ENCODE results near the gene PAGE2. TPM values are rescaled to one million over a fixed set of nuclear protein-coding genes. Genes with fewer than 3 reads are reported as not detected.
"Not testable (repeated sequence)": the region's sequence is repeated elsewhere in the genome, so short reads cannot be mapped to it uniquely, and the experiment has no call there.

Gene PAGE2, protein sequence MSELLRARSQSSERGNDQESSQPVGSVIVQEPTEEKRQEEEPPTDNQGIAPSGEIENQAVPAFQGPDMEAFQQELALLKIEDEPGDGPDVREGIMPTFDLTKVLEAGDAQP
- polyA plus RNA-seq (2013): 0.11 TPM in 1 of 2 replicates, not detected in the other

DNA sequence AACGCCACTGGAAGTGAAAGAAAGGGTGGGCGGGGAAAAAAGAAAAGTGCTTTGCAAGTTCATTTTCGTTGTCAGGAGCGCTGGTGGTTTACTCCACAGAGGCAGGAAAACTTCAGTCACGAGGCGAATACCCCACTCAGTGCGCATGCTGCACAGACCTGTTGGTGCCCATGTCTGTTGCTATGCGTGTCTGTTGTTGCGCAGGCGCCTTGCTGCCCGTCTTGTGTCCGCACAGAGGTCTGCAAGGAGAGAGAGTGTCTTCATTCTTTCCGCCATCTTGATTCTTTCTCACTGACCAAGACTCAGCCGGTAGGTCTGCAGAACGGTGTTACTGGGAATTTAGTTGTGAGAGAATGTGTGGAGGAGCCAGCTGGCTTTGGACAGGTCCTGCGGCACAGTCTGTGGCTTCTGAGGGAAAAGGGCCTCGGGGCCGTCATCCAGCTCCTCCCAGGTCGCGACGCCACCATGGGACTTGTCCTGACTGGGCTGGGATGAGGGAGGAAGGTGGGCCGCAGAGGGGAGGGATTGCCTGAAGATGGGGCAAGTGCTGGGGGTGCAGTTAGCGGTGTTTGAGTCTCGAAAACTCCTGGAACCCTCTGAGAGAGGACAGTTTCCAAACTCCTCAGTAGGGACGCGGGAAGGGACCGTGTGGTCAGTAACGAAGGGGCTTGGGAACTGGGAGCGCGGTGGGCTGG is at the start of gene PAGE2:
Gene PAGE2 (plus strand): TSS at position 224 of the 695 bp plus-strand sequence. CDS start 1,003 bp downstream, outside the sequence.
- H2BK120ac ChIP-seq (ENCODE audit: insufficient read depth, low read length, poor library complexity): no peak within 1 kb of the TSS
- no peak within 1 kb of the TSS for H3K4me2 ChIP-seq (ENCODE audit: low read length)
- no peak within 1 kb of the TSS for H2BK5ac ChIP-seq (ENCODE audit: low read depth, low read length, poor library complexity)
- no peak within 1 kb of the TSS for H4K91ac ChIP-seq (ENCODE audit: low read depth, low read length)
- H2BK12ac ChIP-seq (ENCODE audit: low read length): no peak within 1 kb of the TSS
- no peak within 1 kb of the TSS for H3K27ac ChIP-seq (ENCODE audit: low read depth, low read length)
- peak in 1 of 2 donors; percentile 4 for DNase-seq
- H3K79me2 ChIP-seq (ENCODE audit: control insufficient read depth, insufficient read depth, low read length, poor library complexity): no peaks in the 10 kb centered on the region
- H3K18ac ChIP-seq (ENCODE audit: low read length): no peak within 1 kb of the TSS
- H3K79me1 ChIP-seq (ENCODE audit: low read length): no peaks in the 10 kb centered on the region
- H3K4ac ChIP-seq (ENCODE audit: low read depth, low read length): no peak within 1 kb of the TSS
- H3K9me3 ChIP-seq (ENCODE audit: insufficient read depth, low read depth, low read length): peaks cover 4% of the 10 kb centered on the region
- no peak within 1 kb of the TSS for H2AK5ac ChIP-seq (ENCODE audit: low read length)
- WGBS (ENCODE audit: extremely low coverage, insufficient coverage, insufficient read length): no CpG with 5 or more reads among the region's 30 CpGs
- no peak within 1 kb of the TSS for H3K14ac ChIP-seq (ENCODE audit: low read length)
- H3K27me3 ChIP-seq (ENCODE audit: insufficient read depth, low read length): no peaks in the 10 kb centered on the region
- no peak within 1 kb of the TSS for H4K8ac ChIP-seq (ENCODE audit: low read depth, low read length)
- no peak within 1 kb of the TSS for H2AFZ ChIP-seq (ENCODE audit: insufficient read depth, low read length, poor library complexity)
- H3K36me3 ChIP-seq (ENCODE audit: control insufficient read depth in 1 of 2, insufficient read depth in 2 of 2, low read length in 2 of 2): no peaks in the 10 kb centered on the region
- H3K4me3 ChIP-seq (ENCODE audit: low read depth, low read length): no peak within 1 kb of the TSS
- H3K23ac ChIP-seq (ENCODE audit: low read length): no peak within 1 kb of the TSS
- H3K9ac ChIP-seq (ENCODE audit: low read length): no peak within 1 kb of the TSS
- H3K4me1 ChIP-seq (ENCODE audit: control insufficient read depth in 1 of 2, insufficient read depth in 2 of 2, low read length in 2 of 2): no peaks in the 10 kb centered on the region
- H4K12ac ChIP-seq (ENCODE audit: low read depth, low read length): no peak within 1 kb of the TSS

DNA sequence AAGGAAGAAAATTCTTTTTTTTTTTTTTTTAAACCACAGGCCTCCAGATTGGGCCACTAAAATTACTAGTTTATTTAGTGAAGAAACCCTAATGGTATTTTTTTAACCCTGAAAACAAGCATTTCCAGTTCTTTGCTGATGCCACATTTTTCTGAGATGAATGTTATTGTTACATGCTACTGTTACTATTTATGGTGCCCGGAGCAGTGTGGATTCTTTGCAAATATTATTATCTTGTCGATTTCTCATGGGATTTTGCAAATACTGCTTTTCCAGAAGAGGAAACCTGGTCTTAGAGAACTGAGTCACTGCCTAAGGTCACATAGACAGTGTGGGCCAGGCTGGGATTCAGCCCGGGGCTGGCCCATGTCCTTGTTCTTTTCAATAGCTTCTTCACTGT is 49.3 kb upstream of the PAGE2 start:
- no CpG with 5 or more reads among the region's 3 CpGs for WGBS (ENCODE audit: extremely low coverage, insufficient coverage, insufficient read length)
- Histone ChIP-seq H3K36me3 (ENCODE audit: control insufficient read depth in 1 of 2, insufficient read depth in 2 of 2, low read length in 2 of 2) (no peaks in the 10 kb centered on the region), H3K14ac (ENCODE audit: low read length) (no peak overlapping the region), H3K23ac (ENCODE audit: low read length) (no peak overlapping the region), H3K4me3 (ENCODE audit: low read depth, low read length) (no peak overlapping the region), H3K27me3 (ENCODE audit: insufficient read depth, low read length) (no peaks in the 10 kb centered on the region), H3K4ac (ENCODE audit: low read depth, low read length) (no peak overlapping the region), H2AK5ac (ENCODE audit: low read length) (no peak overlapping the region), H3K79me2 (ENCODE audit: control insufficient read depth, insufficient read depth, low read length, poor library complexity) (no peaks in the 10 kb centered on the region), H3K18ac (ENCODE audit: low read length) (no peak overlapping the region), H3K27ac (ENCODE audit: low read depth, low read length) (no peak overlapping the region), H2AFZ (ENCODE audit: insufficient read depth, low read length, poor library complexity) (no peak overlapping the region), H3K9me3 (ENCODE audit: insufficient read depth, low read depth, low read length) (no peaks in the 10 kb centered on the region), H4K8ac (ENCODE audit: low read depth, low read length) (no peak overlapping the region), H2BK5ac (ENCODE audit: low read depth, low read length, poor library complexity) (no peak overlapping the region), H3K9ac (ENCODE audit: low read length) (no peak overlapping the region), H2BK120ac (ENCODE audit: insufficient read depth, low read length, poor library complexity) (no peak overlapping the region), H3K79me1 (ENCODE audit: low read length) (no peaks in the 10 kb centered on the region), H2BK12ac (ENCODE audit: low read length) (no peak overlapping the region), H3K4me1 (ENCODE audit: control insufficient read depth in 1 of 2, insufficient read depth in 2 of 2, low read length in 2 of 2) (no peaks in the 10 kb centered on the region), H4K12ac (ENCODE audit: low read depth, low read length) (no peak overlapping the region), H4K91ac (ENCODE audit: low read depth, low read length) (no peak overlapping the region), H3K4me2 (ENCODE audit: low read length) (no peak overlapping the region)
- peak; percentile 54 to 88 for DNase-seq

DNA sequence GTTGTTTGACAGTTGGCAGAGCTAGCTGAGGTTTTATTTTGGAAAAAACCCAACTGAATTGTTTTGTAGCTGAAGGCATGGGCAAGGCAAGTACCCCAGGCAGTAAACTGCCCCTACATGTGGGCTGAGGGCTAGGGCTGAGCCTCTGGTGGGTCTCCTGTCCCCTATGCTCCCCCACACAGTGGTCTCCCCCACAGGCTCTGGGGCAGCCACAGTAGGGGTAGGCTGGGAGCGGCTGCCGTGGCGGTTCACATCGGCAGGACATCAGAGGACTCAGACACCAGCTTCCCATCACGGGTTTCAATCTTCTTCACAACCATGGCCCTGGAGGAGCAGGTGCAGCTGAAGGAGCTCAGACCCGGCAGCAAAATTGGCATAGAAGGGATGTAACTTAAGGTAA is 47.3 kb upstream of the PAGE2 start:
- Histone ChIP-seq H2BK5ac (ENCODE audit: low read depth, low read length, poor library complexity) (no peak overlapping the region), H4K8ac (ENCODE audit: low read depth, low read length) (no peak overlapping the region), H2AFZ (ENCODE audit: insufficient read depth, low read length, poor library complexity) (no peak overlapping the region), H3K27me3 (ENCODE audit: insufficient read depth, low read length) (no peaks in the 10 kb centered on the region), H3K23ac (ENCODE audit: low read length) (no peak overlapping the region), H3K9me3 (ENCODE audit: insufficient read depth, low read depth, low read length) (no peaks in the 10 kb centered on the region), H2AK5ac (ENCODE audit: low read length) (no peak overlapping the region), H3K18ac (ENCODE audit: low read length) (no peak overlapping the region), H2BK12ac (ENCODE audit: low read length) (no peak overlapping the region), H3K14ac (ENCODE audit: low read length) (no peak overlapping the region), H3K4ac (ENCODE audit: low read depth, low read length) (no peak overlapping the region), H3K79me2 (ENCODE audit: control insufficient read depth, insufficient read depth, low read length, poor library complexity) (no peaks in the 10 kb centered on the region), H4K91ac (ENCODE audit: low read depth, low read length) (no peak overlapping the region), H3K4me2 (ENCODE audit: low read length) (no peak overlapping the region), H2BK120ac (ENCODE audit: insufficient read depth, low read length, poor library complexity) (no peak overlapping the region), H3K36me3 (ENCODE audit: control insufficient read depth in 1 of 2, insufficient read depth in 2 of 2, low read length in 2 of 2) (no peaks in the 10 kb centered on the region), H3K4me3 (ENCODE audit: low read depth, low read length) (no peak overlapping the region), H3K79me1 (ENCODE audit: low read length) (no peaks in the 10 kb centered on the region), H3K4me1 (ENCODE audit: control insufficient read depth in 1 of 2, insufficient read depth in 2 of 2, low read length in 2 of 2) (no peaks in the 10 kb centered on the region), H4K12ac (ENCODE audit: low read depth, low read length) (no peak overlapping the region), H3K27ac (ENCODE audit: low read depth, low read length) (no peak overlapping the region), H3K9ac (ENCODE audit: low read length) (no peak overlapping the region)
- whole genome bisulfite sequencing (ENCODE audit: extremely low coverage, insufficient coverage, insufficient read length): no CpG with 5 or more reads among the region's 6 CpGs
- DNase-seq: no peak

DNA sequence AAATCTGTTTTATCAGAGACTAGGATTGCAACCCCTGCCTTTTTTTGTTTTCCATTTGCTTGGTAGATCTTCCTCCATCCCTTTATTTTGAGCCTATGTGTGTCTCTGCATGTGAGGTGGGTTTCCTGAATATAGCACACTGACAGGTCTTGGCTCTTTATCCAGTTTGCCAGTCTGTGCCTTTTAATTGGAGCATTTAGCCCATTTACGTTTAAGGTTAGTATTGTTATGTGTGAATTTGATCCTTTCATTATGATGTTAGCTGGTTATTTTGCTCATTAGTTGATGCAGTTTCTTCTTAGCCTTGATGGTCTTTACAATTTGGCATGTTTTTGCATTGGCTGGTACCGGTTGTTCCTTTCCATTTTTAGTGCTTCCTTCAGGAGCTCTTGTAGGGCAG is 38.2 kb upstream of the PAGE2 start:
- H3K4me3 ChIP-seq (ENCODE audit: low read depth, low read length); H2BK12ac ChIP-seq (ENCODE audit: low read length); H3K4me2 ChIP-seq (ENCODE audit: low read length); H3K9me3 ChIP-seq (ENCODE audit: insufficient read depth, low read depth, low read length); H3K9ac ChIP-seq (ENCODE audit: low read length); H3K4me1 ChIP-seq (ENCODE audit: control insufficient read depth in 1 of 2, insufficient read depth in 2 of 2, low read length in 2 of 2); H4K12ac ChIP-seq (ENCODE audit: low read depth, low read length); H3K27me3 ChIP-seq (ENCODE audit: insufficient read depth, low read length); H2BK120ac ChIP-seq (ENCODE audit: insufficient read depth, low read length, poor library complexity); H2AK5ac ChIP-seq (ENCODE audit: low read length); H2BK5ac ChIP-seq (ENCODE audit: low read depth, low read length, poor library complexity); H3K79me2 ChIP-seq (ENCODE audit: control insufficient read depth, insufficient read depth, low read length, poor library complexity); H3K14ac ChIP-seq (ENCODE audit: low read length); DNase-seq; H3K36me3 ChIP-seq (ENCODE audit: control insufficient read depth in 1 of 2, insufficient read depth in 2 of 2, low read length in 2 of 2); H3K23ac ChIP-seq (ENCODE audit: low read length); H4K8ac ChIP-seq (ENCODE audit: low read depth, low read length); H3K79me1 ChIP-seq (ENCODE audit: low read length); H3K27ac ChIP-seq (ENCODE audit: low read depth, low read length); H4K91ac ChIP-seq (ENCODE audit: low read depth, low read length); H3K18ac ChIP-seq (ENCODE audit: low read length); H2AFZ ChIP-seq (ENCODE audit: insufficient read depth, low read length, poor library complexity); H3K4ac ChIP-seq (ENCODE audit: low read depth, low read length): not testable (repeated sequence)
- WGBS (ENCODE audit: extremely low coverage, insufficient coverage, insufficient read length): no CpG with 5 or more reads among the region's 2 CpGs

Measured in trophoblast cell (in vitro differentiated cells and primary cell).